ENCODE results near the gene RCAN1. TPM values are rescaled to one million over a fixed set of nuclear protein-coding genes. Genes with fewer than 3 reads are reported as not detected.
A peak's percentile ranks its signal among the peaks of the same experiment; 100 is the strongest.

The RCAN1 gene
- 158 TPM for total RNA-seq
- long read RNA-seq, transcript RCAN1-202 (4 exons, 2,408 nt), result minor isoform, 94 of 241 reads
- long read RNA-seq, transcript RCAN1-201 (4 exons, 2,490 nt), result major isoform, 111 of 241 reads
- long read RNA-seq, partial matches to known transcripts, result 21 of 241 reads
- long read RNA-seq, other reads (novel, unspliced or antisense), result 7 of 241 reads

DNA sequence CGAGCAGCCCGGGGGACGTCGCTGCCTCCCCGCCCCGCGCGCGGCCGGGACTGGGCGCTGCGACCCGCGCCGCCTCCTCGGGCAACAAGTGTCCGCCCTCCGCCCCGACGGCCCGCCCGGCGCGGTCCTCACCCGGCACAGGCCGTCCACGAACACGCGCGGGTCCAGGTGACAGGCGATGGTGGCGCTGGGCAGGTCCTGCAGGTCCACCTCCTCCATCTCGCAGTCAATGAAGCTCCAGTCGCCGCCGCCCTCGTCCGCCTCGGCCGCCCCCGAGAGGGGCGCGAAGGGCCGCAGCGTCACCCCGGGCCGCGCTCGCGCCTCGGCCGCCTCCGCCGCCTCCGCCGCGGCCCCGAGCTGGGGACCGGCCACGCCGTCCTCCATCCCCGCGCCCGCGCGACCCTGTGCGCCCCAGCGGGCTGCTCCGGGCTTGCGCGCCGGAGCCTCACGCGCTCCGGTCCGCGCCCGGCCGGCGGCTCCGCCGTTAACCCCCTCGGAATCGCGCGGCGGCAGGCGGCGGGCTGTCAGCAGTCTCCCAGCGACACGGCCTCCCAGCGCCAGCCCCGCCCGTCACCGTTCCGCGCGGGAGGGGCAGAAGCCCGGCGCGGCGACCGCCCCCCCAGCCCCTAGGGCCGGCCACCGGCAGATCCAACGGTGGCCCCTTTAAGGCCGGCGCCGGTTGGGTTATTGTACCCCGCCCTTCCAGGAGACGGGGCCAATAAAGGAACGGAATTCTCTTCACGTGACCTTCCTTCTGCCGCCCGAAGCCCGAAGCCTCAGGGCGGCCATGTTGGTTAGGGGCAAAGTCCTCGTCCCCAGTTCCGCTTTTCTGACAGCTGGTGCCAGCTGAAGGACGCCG lies at the start of gene RCAN1:
Gene RCAN1, minus strand, starts transcription at position 486 of the 859 bp plus-strand sequence. Its CDS starts 102 bp downstream, at position 384.
- peak; percentile 96 for DNase-seq (ENCODE audit: low spot score)
- intact Hi-C loops (cut with DNase I), result no loop called here

DNA sequence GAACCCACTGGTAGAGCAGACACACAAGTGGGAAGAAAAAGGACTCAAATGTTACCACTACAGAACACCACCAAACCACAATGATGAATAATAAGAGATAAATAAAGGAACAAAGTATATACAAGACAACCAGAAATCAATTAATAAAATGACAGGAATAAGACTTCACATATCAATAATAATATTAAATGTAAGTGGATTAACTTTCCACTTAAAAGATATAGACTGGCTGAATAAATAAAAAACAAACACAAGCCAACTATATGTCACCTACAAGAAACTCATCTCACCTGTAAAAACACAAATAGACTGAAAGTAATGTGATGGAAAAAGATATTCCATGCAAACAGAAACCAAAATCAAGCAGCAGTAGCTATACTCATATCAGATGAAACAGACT lies 46.9 kb upstream of the RCAN1 start:
- DNase-seq (ENCODE audit: low spot score), result no peak
- intact Hi-C loops (cut with DNase I), result no loop called here

DNA sequence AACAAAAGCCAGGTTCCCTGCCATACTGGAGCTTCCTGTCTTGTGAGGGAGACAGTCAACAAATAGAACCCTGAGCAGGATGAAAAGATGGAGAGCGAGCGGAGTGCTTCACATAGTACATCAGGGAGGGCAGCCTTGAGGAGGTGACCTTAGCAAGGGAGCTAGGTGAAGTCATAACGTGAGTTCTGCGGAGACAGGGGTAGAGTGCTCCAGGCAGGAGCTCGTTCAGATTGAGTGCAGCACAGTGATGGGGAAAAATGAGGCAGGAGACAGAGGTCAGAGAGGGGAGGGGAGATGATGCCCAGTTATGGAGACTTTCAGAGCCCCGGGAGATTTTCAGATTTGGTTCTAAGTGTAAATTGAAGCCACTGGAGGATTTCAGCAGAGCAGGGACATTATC lies 38.6 kb upstream of the RCAN1 start:
- DNase-seq (ENCODE audit: low spot score), result no peak
- intact Hi-C loops (cut with DNase I), result no loop called here

GRCh38 chr21:34651642-34652041 lies 36.7 kb upstream of the RCAN1 start:
- DNase-seq (ENCODE audit: low spot score), result no peak
- intact Hi-C loops (cut with DNase I), result no loop called here

- no peak for DNase-seq (ENCODE audit: low spot score)
- intact Hi-C loops (cut with DNase I), result no loop called here
These were observed 36.0 kb upstream of the RCAN1 start for GRCh38 chr21:34650861-34651431.

DNA sequence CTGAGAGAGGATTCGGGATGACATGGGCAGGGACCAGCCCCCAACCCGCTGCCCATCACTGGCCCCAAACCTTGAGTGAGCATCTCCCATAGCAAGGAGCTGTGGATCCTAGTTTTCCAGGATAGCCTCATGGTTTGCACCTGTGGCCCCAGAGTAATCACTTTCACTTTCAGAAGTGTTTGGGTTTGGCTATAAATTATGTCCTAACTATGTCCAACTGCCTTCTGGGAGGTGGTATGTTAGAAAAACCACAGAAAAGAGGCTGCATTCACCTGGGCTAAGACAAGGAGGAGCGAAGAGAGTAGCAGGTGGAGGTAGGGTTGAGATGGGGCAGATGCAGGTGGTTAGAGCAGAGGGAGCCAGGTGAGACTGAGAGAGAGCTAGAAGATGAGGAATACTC lies 34.5 kb upstream of the RCAN1 start:
- no peak for DNase-seq (ENCODE audit: low spot score)
- intact Hi-C loops (cut with DNase I), result no loop called here

- intact Hi-C loops (cut with DNase I), result no loop called here
- no peak for DNase-seq (ENCODE audit: low spot score)
These were observed 33.9 kb upstream of the RCAN1 start for GRCh38 chr21:34648739-34649297.

- intact Hi-C loops (cut with DNase I), result no loop called here
- DNase-seq (ENCODE audit: low spot score), result no peak
These were observed 32.6 kb upstream of the RCAN1 start for GRCh38 chr21:34647555-34647954.

- intact Hi-C loops (cut with DNase I), result no loop called here
- no peak for DNase-seq (ENCODE audit: low spot score)
These were observed 29.9 kb upstream of the RCAN1 start for GRCh38 chr21:34644825-34645224.

DNA sequence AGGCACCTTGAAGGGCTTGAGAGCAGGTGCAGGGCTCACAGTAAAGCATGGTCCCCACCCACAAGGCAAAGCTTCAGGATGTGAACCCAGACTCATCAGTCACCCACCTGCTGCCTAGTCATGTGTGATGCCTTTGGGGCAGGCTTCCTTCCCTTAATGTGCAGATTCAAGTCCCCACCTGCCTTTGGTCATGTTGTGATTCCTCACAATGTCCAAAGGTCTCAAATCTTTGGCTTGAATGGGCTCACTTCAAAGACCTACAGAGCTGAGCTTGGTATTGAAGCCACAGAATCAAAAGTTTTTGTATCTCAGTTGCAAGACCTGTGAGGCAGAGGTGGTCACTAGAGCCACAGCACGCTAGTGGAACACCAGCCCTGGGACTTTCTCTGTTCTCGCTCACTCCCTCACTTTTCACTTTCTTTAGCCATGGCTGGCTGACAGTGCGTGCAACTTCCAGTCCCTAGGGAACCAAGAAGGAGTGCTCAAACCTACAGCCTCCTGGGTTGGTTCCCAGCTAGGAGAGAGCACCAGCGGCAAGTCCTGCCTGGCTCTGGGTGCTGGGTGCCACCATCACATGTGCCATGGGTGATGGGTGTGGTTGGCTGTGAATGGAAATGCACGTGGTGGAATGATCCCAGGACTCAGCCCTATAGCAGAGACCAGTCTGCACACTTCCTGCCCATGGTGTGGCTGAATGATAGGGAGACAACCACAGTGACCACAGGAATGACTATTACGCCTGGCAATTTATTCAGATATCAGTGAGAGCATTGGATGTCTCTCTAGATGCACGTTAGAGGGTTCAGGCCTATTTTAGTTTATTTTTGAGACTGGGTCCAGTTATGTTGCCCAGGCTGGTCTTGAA lies 27.5 kb upstream of the RCAN1 start:
- intact Hi-C loops (cut with DNase I), result no loop called here
- no peak for DNase-seq (ENCODE audit: low spot score)

GRCh38 chr21:34640858-34641257 lies 25.9 kb upstream of the RCAN1 start:
- intact Hi-C loops (cut with DNase I), result no loop called here
- no peak for DNase-seq (ENCODE audit: low spot score)

- intact Hi-C loops (cut with DNase I), result no loop called here
- DNase-seq (ENCODE audit: low spot score), result no peak
These were observed 25.2 kb upstream of the RCAN1 start for GRCh38 chr21:34639882-34640788.

DNA sequence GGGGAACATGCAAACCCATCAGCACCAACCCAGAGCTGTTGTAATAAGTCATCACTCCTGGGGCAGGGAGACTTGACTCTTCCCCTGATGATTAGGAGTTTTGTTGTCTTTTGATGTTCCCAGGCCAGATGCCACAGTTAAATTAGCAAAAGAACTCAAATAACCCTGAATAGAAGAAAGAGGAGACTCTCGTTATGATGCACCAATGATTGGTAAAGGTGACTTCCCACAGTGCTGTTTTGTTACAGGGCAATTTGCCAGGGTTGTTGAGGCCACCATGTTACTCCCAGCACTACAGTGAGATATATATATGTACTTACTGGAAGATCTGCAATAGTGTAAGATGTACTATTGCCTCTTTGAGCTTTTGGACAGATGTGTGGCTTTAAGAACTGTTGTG lies 24.3 kb upstream of the RCAN1 start:
- no peak for DNase-seq (ENCODE audit: low spot score)
- intact Hi-C loops (cut with DNase I), result no loop called here

DNA sequence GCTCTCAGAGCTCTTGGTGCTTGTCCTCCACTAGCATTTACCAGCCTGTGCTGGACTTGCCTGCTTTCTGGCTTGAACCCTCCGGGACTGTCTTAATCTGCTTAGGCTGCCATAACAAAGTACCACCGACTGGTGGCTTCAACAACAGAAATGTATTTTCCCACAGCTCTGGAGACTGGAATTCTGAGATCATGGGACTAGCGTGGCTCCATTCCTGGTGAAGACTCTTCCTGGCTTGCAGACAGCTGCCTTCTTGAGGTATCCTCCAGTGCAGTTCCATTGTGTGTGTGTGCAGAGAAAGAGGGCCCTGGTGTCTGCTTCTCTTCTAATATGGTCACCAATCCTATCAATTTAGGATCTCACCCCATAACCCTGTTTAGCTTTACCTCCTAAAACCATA lies 22.0 kb upstream of the RCAN1 start:
- intact Hi-C loops (cut with DNase I), result no loop called here
- no peak for DNase-seq (ENCODE audit: low spot score)

- no peak for DNase-seq (ENCODE audit: low spot score)
- intact Hi-C loops (cut with DNase I), result no loop called here
These were observed 20.4 kb upstream of the RCAN1 start for GRCh38 chr21:34635307-34635706.

- no peak for DNase-seq (ENCODE audit: low spot score)
- intact Hi-C loops (cut with DNase I), result no loop called here
These were observed 17.6 kb upstream of the RCAN1 start for GRCh38 chr21:34632498-34632897.

- intact Hi-C loops (cut with DNase I), result no loop called here
- DNase-seq (ENCODE audit: low spot score), result no peak
These were observed 15.7 kb upstream of the RCAN1 start for GRCh38 chr21:34630536-34631143.

DNA sequence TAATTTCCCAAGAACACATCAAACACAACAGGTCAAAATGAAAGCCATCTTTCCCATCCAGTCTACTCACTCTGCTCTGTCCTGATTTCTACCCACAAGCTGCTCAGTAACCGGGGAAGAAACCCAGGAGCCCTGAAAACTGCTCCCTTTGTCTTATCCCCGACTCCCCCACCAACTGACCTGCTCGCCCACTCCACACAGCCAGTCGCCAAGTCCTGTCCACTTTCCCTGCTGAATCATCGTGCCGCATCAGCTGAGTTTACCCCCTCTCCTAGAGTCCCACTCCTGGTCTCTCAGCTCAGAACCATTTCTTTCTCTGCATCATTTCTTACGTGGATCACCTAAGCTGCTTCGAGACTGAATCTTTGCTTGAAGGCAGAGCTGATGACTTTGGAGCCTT lies 11.2 kb upstream of the RCAN1 start:
- intact Hi-C loops (cut with DNase I), result no loop called here
- DNase-seq (ENCODE audit: low spot score), result no peak
